WTC11 (cell line): Measurements from ENCODE around the gene SVOPL. TPM values are rescaled to one million over a fixed set of nuclear protein-coding genes. Genes with fewer than 3 reads are reported as not detected.

Experiments
- AFF4 ChIP-seq: sonication (generic); formaldehyde crosslinking; IDR thresholded peaks from 2 replicates; pipeline ENCODE4 v1.8.1; 2023; ENCODE audit warnings: mild to moderate bottlenecking, missing genetic modification reagents, borderline replicate concordance
- ATF3 ChIP-seq: sonication (generic); formaldehyde crosslinking; conservative IDR thresholded peaks from 2 replicates; pipeline ENCODE4 v1.8.1; 2022; ENCODE audit warnings: mild to moderate bottlenecking, missing genetic modification reagents
- ATF6 ChIP-seq: sonication (generic); formaldehyde crosslinking; IDR thresholded peaks from 2 replicates; pipeline ENCODE4 v1.8.1; 2023; ENCODE audit warnings: mild to moderate bottlenecking, missing genetic modification reagents
- CBFB ChIP-seq: sonication (generic); formaldehyde crosslinking; IDR thresholded peaks from 2 replicates; pipeline ENCODE4 v1.8.1; 2022; ENCODE audit warnings: mild to moderate bottlenecking, low read depth, missing genetic modification reagents
- CREM ChIP-seq: sonication (generic); formaldehyde crosslinking; IDR thresholded peaks from 2 replicates; pipeline ENCODE4 v1.8.1; 2022; ENCODE audit warnings: mild to moderate bottlenecking, missing genetic modification reagents, moderate library complexity
- CTCF ChIP-seq: fragments of 200-600 bp; IDR thresholded peaks from 2 replicates; pipeline ENCODE4 v1.8.0; 2022; ENCODE audit warnings: antibody characterized with exemption
- ELF4 ChIP-seq: sonication (generic); formaldehyde crosslinking; IDR thresholded peaks from 2 replicates; pipeline ENCODE4 v1.8.1; 2022; ENCODE audit warnings: low read depth, mild to moderate bottlenecking, moderate library complexity, missing genetic modification reagents
- HMGXB4 ChIP-seq: sonication (generic); formaldehyde crosslinking; IDR thresholded peaks from 2 replicates; pipeline ENCODE4 v1.8.1; 2023; ENCODE audit warnings: mild to moderate bottlenecking, moderate library complexity, missing genetic modification reagents
- JUN ChIP-seq: sonication (generic); formaldehyde crosslinking; IDR thresholded peaks from 2 replicates; pipeline ENCODE4 v1.8.0; 2023; ENCODE audit warnings: mild to moderate bottlenecking, missing genetic modification reagents
- NFE2L1 ChIP-seq: sonication (generic); formaldehyde crosslinking; IDR thresholded peaks from 2 replicates; pipeline ENCODE4 v1.8.1; 2023; ENCODE audit warnings: missing genetic modification reagents
- NR2C2 ChIP-seq: sonication (generic); formaldehyde crosslinking; IDR thresholded peaks from 2 replicates; pipeline ENCODE4 v1.8.0; 2022; ENCODE audit warnings: mild to moderate bottlenecking, missing genetic modification reagents
- SOX15 ChIP-seq: fragments of 250-450 bp; sonication (Bioruptor Pico); IDR thresholded peaks from 2 replicates; pipeline ENCODE4 v1.9.0; 2021; ENCODE audit warnings: mild to moderate bottlenecking
- SP1 ChIP-seq: sonication (generic); formaldehyde crosslinking; conservative IDR thresholded peaks from 2 replicates; pipeline ENCODE4 v1.8.1; 2022; ENCODE audit warnings: missing genetic modification reagents
- TP53 ChIP-seq: sonication (generic); formaldehyde crosslinking; IDR thresholded peaks from 2 replicates; pipeline ENCODE4 v1.8.1; 2023; ENCODE audit warnings: mild to moderate bottlenecking, missing genetic modification reagents
- ZNF425 ChIP-seq: fragments of 250-450 bp; sonication (Bioruptor Pico); conservative IDR thresholded peaks from 2 replicates; pipeline ENCODE4 v1.9.0; 2021; ENCODE audit warnings: mild to moderate bottlenecking
- total RNA-seq: library from RNA; stranded (reverse); gene quantifications from 3 replicates; pipeline ENCODE4 v1.2.3, GENCODE V29; 2021

Gene SVOPL
- total RNA-seq, 1 experiment from 2014 or later: 1.9 TPM

- TF ChIP-seq ATF6 (CRISPR knock-in tag): no peak
- TF ChIP-seq NFE2L1 (CRISPR knock-in tag): no peak
- no peak for TF ChIP-seq ATF3 (CRISPR knock-in tag)
- no peak for TF ChIP-seq AFF4
- no peak for TF ChIP-seq CREM (CRISPR knock-in tag)
- no peak for TF ChIP-seq ELF4 (CRISPR knock-in tag)
- TF ChIP-seq TP53 (CRISPR knock-in tag): no peak
- no peak for TF ChIP-seq HMGXB4
- TF ChIP-seq NR2C2 (CRISPR knock-in tag): no peak
- TF ChIP-seq JUN (CRISPR knock-in tag): no peak
- TF ChIP-seq ZNF425 (CRISPR knock-in tag): no peak
- no peak for TF ChIP-seq CTCF
- no peak for TF ChIP-seq SOX15
- TF ChIP-seq CBFB (CRISPR knock-in tag): no peak
- no peak for TF ChIP-seq SP1
Measured at GRCh38 chr7:138608275-138608674, 92.9 kb downstream of the SVOPL start (continued).
